Stimulated activated CD8-positive, alpha-beta memory T cell treated with anti-CD3 and anti-CD28 coated beads, Interleukin-4, amount 100 ng/mL, for 4 hours (primary cell): Measurements from ENCODE around the gene KIAA1671.

Source experiments
- DNase-seq, 2 donors: peaks; one replicate each; pipeline ENCODE4 v3.0.0-alpha.2; 2020; ENCODE audit warnings: low read depth in 2 of 2, low spot score in 1 of 2

The KIAA1671 gene

DNA sequence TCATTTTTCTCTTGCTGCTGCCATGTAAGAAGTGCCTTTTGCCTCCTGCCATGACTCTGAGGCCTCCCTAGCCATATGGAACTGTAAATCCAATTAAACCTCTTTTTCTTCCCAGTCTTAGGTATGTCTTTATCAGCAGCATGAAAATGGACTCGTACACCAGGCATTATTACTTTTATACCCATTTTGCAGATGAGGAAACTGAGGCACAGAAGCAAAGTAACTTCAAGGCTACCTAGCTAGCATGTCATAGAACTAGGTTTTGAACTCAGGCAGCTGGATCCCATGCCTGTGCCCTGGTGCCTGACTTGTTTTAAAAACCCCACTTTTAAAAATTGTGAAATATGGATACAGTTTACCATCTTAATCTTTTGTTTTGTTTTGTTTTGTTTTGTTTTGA lies 25.8 kb downstream of the KIAA1671 start:
- no peak for DNase-seq

GRCh38 chr22:24981066-24981465 lies 28.6 kb downstream of the KIAA1671 start:
- no peak for DNase-seq

GRCh38 chr22:24981656-24982055 lies 29.1 kb downstream of the KIAA1671 start:
- no peak for DNase-seq

GRCh38 chr22:24982301-24983056 lies 30.0 kb downstream of the KIAA1671 start:
- DNase-seq: no peak

DNA sequence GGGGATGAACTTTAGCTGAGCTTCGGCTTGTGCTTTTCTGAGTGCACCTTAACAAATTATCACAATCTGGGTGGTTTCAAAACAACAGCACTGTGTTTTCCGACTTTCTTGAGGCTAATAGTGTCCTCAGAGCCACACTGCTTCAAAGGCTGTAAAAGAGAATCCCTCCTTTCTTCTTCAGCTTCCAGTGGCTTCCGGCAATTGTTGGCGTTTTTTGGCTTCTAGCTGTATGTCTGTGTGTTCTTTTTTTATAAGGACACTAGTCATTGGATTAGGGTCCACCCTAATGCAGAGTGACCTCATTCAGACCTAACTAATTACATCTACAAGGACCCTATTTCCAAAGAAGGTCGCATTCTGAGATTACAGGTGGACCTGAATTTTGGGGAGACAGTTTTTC lies 30.6 kb downstream of the KIAA1671 start:
- no peak for DNase-seq

DNA sequence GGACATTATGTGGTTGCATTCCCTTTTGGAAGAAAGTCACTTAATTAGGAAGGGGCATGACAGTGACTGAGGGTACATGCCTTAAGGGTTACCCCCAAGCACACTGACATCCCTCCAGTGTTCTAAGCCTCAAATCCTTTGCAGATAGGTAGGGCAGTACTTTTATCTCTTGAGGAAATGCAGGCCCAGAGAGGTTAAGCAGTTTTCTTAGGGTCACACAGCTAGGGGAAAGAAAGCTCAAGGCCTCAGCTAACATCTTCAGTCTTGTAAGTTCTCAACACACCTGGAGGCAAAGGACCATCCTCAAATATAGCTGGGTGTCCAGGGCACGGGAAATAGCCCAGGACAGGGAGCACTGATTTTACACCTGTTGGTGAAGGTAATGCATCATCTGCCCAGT lies 31.6 kb downstream of the KIAA1671 start:
- DNase-seq: no peak

- DNase-seq: no peak
Observed at GRCh38 chr22:24985826-24986214, 33.3 kb downstream of the KIAA1671 start.

GRCh38 chr22:24986816-24987215 lies 34.3 kb downstream of the KIAA1671 start:
- DNase-seq: no peak

DNA sequence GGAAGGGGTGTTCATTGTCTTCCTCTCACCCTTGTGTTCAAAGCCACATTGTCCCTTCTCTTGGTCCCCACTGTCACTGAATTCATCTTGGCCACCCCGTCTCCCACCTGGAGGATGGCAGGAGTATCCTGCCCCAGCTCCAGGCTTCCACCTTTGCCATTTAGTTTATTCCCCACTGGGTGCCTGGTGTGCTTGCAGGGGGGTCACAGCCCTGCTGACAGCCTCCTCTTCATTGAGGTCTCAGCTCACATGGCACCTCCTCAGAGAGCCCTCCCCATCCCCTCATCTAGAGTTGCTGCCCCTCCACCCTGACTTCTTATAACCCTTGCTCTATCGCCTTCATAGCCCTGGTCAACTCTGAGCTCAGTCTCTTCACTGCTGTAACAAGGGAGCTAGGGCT lies 36.6 kb downstream of the KIAA1671 start:
- DNase-seq: no peak

DNA sequence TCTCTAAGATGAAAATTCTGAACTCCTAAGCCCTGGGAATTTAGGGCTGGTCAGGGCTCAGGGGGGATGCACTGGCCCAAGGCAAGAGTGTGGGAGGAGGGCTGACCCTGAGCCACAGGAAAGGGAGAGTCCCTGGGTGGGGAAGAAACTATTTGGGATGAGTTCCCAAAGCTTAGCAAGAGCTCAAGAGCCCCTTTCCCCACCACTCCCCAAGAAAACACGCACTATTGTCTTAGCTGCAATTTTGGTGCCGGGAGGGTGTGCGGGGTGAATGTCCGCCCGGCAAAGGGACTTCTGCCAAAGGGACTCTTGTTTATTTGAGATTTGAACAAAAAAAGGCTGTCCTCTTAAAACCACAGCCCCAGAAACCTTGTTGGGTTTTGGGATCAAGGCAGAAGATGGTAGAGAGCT lies 37.0 kb downstream of the KIAA1671 start:
- no peak for DNase-seq

DNA sequence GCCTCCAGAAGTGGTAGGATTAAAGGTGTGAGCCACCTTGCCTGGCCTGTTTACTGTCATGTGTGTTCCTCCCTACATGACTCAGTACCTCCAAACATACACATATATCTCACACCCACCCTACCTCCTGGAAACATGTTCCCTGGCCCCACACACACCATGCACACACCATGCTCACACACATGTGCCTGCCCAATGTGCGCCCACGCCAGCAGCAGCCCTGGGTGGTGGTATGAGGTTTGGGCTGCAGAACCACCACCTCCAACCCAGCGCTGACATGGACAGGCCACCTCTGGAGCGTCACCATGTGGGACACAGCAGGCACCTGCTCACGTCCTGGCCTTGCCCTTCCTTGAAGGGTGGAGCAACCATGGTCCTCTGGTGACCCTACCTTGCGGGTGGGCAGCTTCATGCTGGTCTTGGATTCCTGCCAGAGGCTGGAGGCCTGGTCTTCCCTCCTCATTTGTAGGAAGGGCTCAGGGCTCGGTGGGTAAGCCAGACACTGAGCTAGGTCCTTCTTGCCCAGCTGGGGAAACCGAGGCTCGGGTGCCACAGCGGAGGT lies 37.9 kb downstream of the KIAA1671 start:
- DNase-seq: no peak

DNA sequence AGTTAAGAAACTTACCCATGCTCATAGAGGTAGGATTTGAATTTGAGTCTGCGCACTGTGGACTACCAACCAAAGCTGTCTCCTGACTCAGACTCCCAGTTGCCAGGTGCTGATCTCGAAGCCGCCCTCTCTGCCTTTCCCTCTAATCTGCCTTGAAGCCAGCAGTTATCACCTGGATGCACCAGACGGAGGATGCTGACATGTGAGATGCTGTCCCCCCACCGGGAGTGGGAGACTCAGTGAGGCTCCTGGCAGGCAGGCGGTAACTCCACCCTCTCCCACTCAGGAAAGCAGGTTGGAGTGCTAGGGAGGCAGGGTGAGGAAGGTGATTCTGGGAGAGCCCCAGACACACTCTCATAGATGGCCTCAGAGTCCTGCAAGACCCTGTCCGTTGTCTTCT lies 40.4 kb downstream of the KIAA1671 start:
- DNase-seq: no peak

GRCh38 chr22:24994070-24994763 lies 41.7 kb downstream of the KIAA1671 start:
- no peak for DNase-seq

DNA sequence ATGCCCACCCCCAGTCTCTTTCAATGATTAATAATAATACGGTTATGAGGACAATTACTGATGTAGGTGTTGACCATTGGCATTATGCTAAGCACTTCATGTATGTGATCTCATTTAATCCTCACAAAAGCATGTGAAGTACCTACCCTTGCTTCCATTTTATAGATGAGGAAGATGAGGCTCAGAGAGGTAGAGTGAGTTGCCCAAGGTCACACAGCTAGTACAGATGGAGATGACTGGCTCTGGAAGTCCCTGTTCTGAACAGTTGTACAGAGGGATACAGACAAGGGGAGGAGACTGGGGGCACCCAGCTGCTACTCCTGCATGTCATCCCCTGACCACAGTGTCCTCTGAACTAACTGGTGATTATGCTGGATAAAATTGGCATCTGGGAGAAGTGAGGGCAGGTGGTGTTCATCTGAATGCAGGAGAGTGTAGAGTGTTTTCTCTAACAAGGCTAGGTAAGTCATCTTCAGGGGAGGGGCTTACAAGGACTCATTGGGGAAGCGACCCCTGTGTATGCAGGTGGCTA lies 43.2 kb downstream of the KIAA1671 start:
- no peak for DNase-seq

GRCh38 chr22:24996420-24996952 lies 44.0 kb downstream of the KIAA1671 start:
- no peak for DNase-seq

DNA sequence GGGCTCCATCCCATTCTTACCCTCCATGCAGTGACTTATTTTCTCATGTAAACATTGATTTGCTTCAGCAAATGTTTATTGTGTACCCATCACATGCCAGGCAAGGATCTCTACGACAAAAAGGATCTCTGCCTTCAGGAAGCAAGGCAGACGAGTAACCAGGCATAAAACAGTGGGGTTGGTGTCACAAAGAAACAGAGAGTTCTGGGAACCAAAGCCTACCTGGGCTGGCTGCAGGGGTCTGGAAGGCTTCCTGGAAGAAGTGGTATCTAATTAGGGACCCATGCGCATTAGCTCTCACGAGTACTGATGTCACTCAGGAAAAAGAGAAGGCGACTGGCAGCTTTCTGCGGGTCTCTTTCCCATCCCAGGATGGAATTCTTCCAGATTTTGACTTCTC lies 44.5 kb downstream of the KIAA1671 start:
- DNase-seq: no peak

GRCh38 chr22:25000686-25001085 lies 48.2 kb downstream of the KIAA1671 start:
- DNase-seq: no peak

DNA sequence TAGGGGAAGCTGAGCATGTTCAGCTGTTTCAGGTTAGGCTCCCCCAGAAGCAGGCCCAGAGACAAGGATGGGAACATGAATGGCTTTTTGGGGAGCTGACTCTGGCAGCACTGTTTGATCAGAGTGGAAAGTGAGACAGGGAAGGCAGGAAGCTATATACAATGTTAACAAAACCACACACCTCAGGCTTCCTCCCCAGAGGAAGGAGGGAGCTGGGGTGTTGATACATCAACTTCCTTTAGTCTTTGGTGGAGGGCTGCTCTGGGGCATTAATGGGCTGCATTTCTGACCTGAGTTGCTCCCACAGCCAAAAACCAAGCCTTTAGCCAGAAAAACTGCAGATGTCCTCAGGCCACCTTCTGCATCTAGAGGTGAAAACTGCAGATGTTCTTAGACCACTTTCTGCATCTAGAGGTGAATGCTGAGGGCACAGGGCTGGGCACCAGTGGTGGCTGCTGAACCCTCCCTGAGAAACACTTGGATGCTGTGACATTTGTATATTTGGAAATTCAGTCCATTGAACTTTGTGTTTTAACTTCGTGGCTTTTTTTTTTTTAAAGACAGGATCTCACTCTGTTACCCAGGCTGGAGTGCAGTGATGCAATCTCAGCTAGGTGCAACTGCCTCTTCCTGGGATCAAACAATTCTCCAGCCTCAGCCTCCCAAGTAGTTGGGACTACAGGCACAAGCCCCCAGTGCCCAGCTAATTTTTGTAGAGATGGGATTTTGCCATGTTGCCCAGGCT lies 49.9 kb downstream of the KIAA1671 start:
- DNase-seq: no peak

DNA sequence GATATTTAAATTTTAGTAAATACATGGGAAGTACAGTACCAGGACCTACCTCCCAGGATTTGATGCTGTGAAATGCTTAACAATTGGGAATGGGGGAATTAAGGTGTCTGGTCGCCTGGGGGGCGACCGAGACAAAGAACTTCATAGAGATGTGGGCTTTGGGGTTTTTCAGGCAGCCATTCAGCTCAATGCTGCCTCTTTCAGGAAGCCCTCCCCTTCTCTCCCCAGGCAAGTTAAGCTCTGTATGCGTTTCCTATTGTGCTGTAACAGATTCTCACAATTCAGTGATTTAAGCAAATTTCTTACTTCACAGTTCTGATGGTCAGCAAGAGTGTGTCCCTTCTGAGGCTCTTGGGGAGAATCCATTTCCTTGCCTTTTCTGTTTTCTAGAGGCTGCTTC lies 53.8 kb downstream of the KIAA1671 start:
- no peak for DNase-seq

DNA sequence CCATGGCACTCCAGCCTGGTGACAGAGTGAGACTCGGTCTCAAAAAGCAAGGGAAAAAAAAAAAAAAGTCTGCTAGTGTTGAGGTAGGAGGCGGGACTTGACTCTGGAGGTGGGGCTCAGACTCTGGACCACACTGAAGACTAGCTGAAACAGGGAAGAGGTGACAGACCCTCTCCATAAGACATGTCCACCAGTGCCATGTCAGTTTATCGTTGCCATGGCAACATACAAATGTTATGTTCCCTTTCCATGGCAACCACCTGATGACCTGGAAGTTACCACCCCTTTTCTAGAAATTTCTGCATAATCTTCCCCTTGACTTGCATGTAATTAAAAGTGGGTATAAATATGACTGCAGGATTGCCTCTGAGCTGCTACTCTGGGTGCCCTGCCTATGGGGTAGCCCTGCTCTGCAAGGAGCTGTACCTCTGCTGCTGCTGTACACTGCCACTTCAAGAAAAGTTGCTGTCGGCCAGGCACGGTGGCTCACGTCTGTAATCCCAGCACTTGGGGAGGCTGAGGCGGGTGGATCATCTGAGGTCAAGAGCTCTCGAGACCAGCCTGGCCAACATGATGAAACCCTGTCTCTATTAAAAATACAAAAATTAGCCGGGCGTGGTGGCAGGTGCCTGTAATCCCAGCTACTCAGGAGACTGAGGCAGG lies 55.1 kb downstream of the KIAA1671 start:
- no peak for DNase-seq

- no peak for DNase-seq
Observed at GRCh38 chr22:25008666-25009065, 56.1 kb downstream of the KIAA1671 start.
